Common myeloid progenitor, CD34-positive (primary cell): ENCODE measurements around the gene HSD11B1L.
"Not testable (repeated sequence)": the region's sequence is repeated elsewhere in the genome, so short reads cannot be mapped to it uniquely, and the experiment has no call there.

Experiments
- CTCF ChIA-PET: fragments of 350-600 bp; sonication (Branson Sonifier 250); formaldehyde crosslinking; loops from one replicate; lab custom pipeline; 2021; ENCODE audit warnings: antibody characterized with exemption; lab: Charles Lee
- POLR2A ChIA-PET: fragments of 350-600 bp; sonication (Branson Sonifier 250); formaldehyde crosslinking; loops from one replicate; lab custom pipeline; 2021; ENCODE audit warnings: antibody characterized with exemption; lab: Charles Lee
- DNase-seq, 3 donors: peaks; one replicate each; pipeline versions ENCODE4 v3.0.0 to v3.0.0-alpha.2; 2013
- H3K27ac ChIP-seq, 2 experiments: 1 replicate in 1 of 2; 2 replicates in 1 of 2; pipeline ENCODE4 v1.7.0; 2013; ENCODE audit warnings: inconsistent platforms in 2 of 2, low read length in 2 of 2, mild to moderate bottlenecking in 2 of 2, low read depth in 1 of 2, moderate library complexity in 1 of 2; ENCODE audit not compliant: severe bottlenecking in 2 of 2, insufficient read depth in 1 of 2, poor library complexity in 1 of 2
- H3K27me3 ChIP-seq, 5 experiments: replicated peaks in 2 of 5; 1 replicate in 3 of 5; 2 replicates in 2 of 5; pipeline versions ENCODE4 v1.6.1 to v1.7.0; 2013; ENCODE audit warnings: low read length in 4 of 5, mild to moderate bottlenecking in 2 of 5, moderate library complexity in 2 of 5, inconsistent platforms in 1 of 5; ENCODE audit not compliant: insufficient read depth in 5 of 5, control insufficient read depth in 4 of 5
- H3K36me3 ChIP-seq, 4 experiments: 1 replicate in 2 of 4; 2 replicates in 2 of 4; pipeline versions ENCODE4 v1.6.1 to v1.7.0; 2013; ENCODE audit warnings: low read length in 3 of 4, control low read depth in 1 of 4, mild to moderate bottlenecking in 1 of 4; ENCODE audit not compliant: control insufficient read depth in 4 of 4, insufficient read depth in 4 of 4
- H3K4me1 ChIP-seq, 4 experiments: 1 replicate in 3 of 4; 2 replicates in 1 of 4; pipeline versions ENCODE4 v1.6.1 to v1.7.1; 2013; ENCODE audit warnings: low read length in 3 of 4, mild to moderate bottlenecking in 3 of 4, control low read depth in 1 of 4, inconsistent platforms in 1 of 4, moderate library complexity in 1 of 4; ENCODE audit not compliant: control insufficient read depth in 4 of 4, insufficient read depth in 4 of 4; ENCODE audit errors: control extremely low read depth in 1 of 4
- H3K4me3 ChIP-seq, 7 experiments: 1 replicate in 4 of 7; 2 replicates in 3 of 7; pipeline versions ENCODE4 v1.5.1 to v1.7.0; 2013; ENCODE audit warnings: mild to moderate bottlenecking in 7 of 7, low read length in 6 of 7, moderate library complexity in 6 of 7, inconsistent platforms in 2 of 7, low read depth in 2 of 7, control low read depth in 1 of 7; ENCODE audit not compliant: insufficient read depth in 4 of 7, control insufficient read depth in 1 of 7; ENCODE audit errors: extremely low read depth in 1 of 7
- H3K9me3 ChIP-seq, 5 experiments: 1 replicate in 4 of 5; 2 replicates in 1 of 5; pipeline versions ENCODE4 v1.6.1 to v1.7.1; 2013; ENCODE audit warnings: low read length in 4 of 5, mild to moderate bottlenecking in 2 of 5, inconsistent platforms in 1 of 5, low read depth in 1 of 5, moderate library complexity in 1 of 5; ENCODE audit not compliant: control insufficient read depth in 4 of 5, insufficient read depth in 2 of 5; ENCODE audit errors: control extremely low read depth in 1 of 5
- WGBS: methylation state at CpG from one replicate; pipeline ENCODE4 v1.1.5; 2013; ENCODE audit not compliant: insufficient coverage; 5-methylcytosine and 5-hydroxymethylcytosine counted together

HSD11B1L gene

DNA sequence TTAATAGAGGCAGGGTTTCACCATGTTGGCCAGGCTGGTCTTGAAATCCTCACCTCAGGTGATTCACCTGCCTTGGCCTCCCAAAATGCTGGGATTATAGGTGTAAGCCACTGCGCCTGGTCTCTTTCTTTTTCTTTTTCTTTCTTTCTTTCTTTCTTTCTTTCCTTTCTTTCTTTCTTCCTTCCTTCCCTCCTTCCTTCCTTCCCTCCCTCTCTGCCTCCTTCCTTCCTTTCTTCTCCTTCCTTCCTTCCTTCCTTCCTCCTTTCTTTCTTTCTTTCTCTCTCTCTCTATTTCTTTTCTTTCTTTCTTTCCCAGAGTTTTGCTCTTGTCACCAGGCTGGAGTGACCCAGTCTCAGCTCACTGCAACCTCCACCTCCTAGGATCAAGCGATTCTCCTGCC lies 52.3 kb downstream of the HSD11B1L start:
- POLR2A ChIA-PET, DNase-seq, H3K4me3 ChIP-seq, H3K27ac ChIP-seq, H3K27me3 ChIP-seq, H3K4me1 ChIP-seq, H3K36me3 ChIP-seq, H3K9me3 ChIP-seq: not testable (repeated sequence)
- WGBS, result 100% methylated on average over 2 of the region's 2 CpGs
- CTCF ChIA-PET, result interaction anchor here (0.6 kb wide), 1 partner anchor 317 kb away, joined by 3 read pairs; no protein-coding TSS in a partner anchor
